Stimulated activated CD8-positive, alpha-beta memory T cell treated with anti-CD3 and anti-CD28 coated beads, Interleukin-7, amount 100 ng/mL, for 1 hour (primary cell): ENCODE results near the gene MSRB3.

Source experiments
- DNase-seq, 2 donors: peaks; one replicate each; pipeline ENCODE4 v3.0.0-alpha.2; 2020; ENCODE audit warnings: low read depth in 2 of 2

The MSRB3 gene

GRCh38 chr12:65325183-65325582 is 46.7 kb downstream of the MSRB3 start:
- no peak for DNase-seq

DNA sequence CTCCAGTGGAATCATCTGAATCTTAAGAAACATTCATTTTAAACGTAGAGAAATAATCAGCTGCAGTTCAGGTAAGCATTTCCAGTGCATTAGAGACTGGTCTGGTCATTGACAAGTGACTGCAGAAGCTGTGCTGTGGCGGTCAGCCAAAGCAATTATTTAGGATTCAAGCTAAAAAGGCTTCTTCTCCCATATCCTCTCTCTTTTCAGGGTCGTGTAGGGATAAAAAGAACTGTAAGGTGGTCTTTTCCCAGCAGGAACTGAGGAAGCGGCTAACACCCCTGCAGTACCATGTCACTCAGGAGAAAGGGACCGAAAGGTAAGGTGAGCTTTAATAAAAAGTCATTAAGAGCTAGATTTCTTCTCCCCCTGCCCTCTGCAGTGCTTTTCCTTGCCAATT is 48.1 kb downstream of the MSRB3 start:
- DNase-seq: no peak

DNA sequence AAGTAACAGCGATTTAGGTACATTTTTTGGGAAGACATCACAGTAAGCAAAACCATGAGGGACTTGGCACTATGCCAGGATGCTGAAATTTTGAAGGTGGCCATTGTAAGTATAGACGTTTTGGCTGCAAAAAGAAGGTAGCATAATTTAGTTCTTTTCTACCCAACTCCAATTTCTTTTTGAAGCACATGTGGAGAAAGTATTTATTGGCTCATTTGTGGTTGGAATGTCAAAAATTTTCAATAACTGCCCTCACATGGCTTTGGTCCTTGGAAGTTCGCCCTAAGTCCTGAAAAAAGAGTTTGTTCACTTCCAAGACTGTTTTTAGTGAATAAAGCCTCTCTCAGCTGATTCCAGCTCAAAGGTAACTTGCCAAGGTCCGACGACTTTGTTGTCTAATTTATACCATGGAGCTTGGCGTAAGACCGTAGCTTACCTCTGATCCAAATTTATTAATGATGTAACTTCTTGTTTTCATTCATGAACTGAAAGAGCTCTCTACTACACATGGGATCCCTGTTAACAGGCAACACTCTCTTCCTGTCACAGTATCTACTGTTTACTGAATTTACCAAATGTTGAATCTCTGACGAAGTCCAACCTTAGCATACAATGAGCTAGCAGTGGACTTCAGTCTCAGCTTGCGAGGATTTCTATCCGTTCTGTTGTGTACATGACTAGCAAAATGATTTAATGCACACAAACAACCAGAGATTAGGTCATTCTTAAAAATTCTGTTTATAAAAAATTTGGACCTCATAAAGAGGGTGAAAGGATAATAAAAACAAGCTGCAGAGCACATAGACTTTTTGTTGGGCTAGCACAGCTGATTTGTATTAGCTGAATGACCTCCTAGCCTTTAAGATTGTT is 49.0 kb downstream of the MSRB3 start:
- no peak for DNase-seq

DNA sequence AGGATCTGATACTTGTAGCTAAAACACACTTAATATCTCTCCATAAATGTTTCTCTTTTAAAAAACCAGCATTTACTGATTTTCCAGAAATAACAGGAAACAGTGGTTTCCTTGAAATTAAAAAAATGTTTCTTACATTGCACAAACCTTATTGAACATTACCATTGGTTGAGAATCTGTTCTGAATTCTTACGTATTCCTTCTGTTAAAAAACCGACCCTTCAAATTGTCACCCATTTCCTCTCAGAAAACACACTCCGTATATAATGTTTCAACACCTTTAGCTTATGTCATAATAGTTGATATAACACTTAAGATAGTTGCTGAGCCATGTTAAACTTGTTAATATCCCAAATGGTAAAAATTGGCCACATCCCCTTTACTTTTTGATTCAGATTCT is 51.2 kb downstream of the MSRB3 start:
- no peak for DNase-seq

DNA sequence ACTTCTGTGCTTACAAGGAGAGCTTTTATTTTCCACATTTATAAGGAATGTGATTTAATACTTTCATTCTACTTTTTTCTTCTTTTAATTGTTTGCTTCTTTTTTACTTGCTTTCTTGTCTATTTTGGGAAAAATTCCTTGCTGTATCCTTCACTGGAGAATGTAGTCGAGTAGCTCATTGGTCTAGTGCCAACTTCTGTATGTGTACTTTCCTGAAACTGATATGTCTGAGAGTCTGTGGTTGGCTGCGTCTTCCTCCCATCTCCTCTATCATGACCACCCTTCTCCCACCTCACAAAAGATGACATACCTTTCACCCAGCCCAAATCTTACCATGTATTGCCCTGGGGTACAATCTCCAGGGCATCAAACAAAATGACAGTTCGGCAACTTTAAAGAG is 51.8 kb downstream of the MSRB3 start:
- DNase-seq: no peak

GRCh38 chr12:65331456-65331855 is 53.0 kb downstream of the MSRB3 start:
- no peak for DNase-seq

DNA sequence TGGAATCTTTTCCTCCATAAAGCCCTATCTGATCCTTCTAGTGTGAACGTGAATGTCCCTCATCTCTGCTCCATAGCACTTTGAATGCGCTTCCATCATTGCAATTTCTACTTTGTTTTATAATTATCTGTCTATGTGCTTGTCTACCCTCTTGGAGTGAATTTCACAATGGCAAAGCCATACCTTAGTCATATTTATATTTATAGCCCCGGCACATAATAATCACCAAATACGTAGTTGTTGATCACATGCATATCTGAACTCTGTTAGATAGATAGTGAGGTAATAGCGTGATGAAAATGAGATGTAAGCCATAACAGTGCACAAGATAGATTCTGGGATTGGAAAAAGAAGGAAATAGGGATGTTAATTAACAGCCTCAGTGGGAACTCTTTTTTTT is 55.2 kb downstream of the MSRB3 start:
- no peak for DNase-seq

DNA sequence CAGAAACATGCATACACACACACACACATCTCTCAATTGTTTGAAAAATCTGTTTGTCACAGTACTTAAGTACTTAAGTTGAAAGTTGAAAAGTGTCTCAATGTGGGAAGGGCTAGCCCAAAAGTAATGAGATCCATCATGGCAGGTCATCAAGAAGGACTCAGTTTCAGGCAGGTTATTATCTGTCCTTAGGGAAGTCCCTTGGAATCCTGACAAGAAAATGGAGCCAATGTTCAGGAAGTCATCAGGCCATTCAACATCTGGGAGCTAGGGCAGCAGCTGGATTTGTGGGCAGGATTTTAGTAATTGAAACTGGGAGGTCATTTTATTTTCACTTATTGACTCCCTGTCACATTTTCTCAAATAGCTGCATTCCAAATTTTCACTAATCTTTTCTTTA is 56.0 kb downstream of the MSRB3 start:
- DNase-seq: no peak

DNA sequence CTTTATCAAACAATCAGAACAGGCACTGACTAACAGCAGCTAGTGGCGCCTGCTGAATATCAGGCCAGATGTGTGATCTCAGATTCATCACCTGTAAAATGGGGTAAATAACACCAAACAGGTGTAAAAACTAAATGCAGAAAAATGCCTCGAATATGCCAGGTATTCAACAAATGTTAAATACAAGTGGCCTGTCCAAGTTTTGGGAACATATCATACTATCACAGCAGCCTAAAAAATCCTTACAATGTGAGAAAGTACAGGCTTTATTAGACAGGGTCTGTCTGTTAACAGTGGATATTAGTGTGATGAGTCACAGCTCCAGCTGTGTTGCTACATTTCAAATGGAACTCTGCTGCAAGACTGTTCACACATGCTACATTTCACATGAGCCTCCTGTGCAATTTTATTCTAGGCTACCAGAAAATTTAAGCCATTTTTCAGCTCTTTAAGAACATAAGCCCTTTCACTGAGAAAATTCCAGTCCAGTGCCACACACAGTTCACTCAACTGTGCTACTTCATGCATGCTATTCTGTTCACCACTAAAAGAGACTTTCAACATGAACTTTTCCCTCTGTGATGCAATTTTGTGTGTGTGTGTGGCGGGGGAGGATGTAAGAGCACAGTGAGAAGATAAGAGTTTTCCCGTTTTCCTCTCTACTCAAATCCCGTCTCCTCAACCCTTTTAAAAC is 56.7 kb downstream of the MSRB3 start:
- no peak for DNase-seq

DNA sequence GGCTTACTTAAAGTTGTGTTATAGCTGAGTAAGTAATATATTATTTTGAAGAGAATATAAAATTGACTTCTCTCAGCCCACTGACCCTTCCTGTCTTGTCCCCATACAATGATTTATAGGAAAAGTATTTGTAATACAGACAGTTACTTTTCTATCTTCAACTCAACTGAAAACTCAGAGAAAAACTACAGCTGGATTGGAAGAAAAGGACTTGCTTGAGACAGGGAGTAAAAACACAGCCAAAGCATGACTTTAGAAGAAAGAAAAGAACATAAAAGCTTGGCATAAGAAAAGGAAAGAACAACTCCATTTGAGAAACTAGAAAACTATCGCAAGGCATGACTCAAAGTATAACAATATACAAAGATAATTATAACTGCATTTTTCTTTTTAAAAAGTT is 57.5 kb downstream of the MSRB3 start:
- no peak for DNase-seq

GRCh38 chr12:65339161-65339560 is 60.7 kb downstream of the MSRB3 start:
- DNase-seq: no peak

DNA sequence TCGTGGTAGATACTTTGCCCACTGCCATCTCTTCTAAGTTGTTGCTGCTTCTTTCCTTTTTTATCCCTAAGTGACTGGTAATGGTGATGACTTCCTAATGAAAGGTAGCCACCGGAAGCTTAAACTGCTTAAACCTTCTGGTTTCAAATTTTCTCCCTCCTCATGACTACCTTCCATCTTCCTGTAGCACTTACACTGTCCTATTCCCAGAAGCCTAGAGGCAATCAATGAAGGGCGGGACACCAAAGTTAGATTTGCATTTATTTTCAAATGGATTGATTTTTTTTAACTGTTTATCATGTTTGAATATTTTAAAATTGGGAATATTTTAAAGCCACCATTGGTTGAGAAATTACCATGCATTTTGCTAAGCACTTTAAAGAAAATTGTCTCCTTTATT is 64.7 kb downstream of the MSRB3 start:
- DNase-seq: no peak

- DNase-seq: no peak
Observed at GRCh38 chr12:65343801-65344200, 65.3 kb downstream of the MSRB3 start.

DNA sequence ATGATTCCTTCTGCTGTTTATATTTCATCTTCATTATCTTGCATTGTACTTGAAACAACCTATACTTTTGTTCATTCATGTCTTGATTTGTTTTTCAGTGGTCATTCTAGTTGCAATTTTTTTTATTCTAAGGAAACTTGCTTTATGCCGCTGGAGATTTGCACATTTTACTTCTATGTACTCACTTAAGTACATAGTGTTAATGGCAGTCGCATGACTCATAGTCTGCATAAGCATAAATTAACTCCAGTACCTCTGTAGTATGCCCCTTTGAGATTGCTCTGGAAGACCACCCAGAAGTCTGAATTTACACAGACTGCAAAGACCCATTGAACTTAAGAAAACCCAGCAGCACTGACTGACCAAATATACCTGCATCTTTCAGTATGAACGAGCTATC is 77.0 kb downstream of the MSRB3 start:
- no peak for DNase-seq

- no peak for DNase-seq
Observed at GRCh38 chr12:65362234-65363031, 84.0 kb downstream of the MSRB3 start.

- no peak for DNase-seq
Observed at GRCh38 chr12:65364046-65364445, 85.6 kb downstream of the MSRB3 start.

GRCh38 chr12:65367396-65367795 is 88.9 kb downstream of the MSRB3 start:
- no peak for DNase-seq

GRCh38 chr12:65368055-65368454 is 89.6 kb downstream of the MSRB3 start:
- no peak for DNase-seq

DNA sequence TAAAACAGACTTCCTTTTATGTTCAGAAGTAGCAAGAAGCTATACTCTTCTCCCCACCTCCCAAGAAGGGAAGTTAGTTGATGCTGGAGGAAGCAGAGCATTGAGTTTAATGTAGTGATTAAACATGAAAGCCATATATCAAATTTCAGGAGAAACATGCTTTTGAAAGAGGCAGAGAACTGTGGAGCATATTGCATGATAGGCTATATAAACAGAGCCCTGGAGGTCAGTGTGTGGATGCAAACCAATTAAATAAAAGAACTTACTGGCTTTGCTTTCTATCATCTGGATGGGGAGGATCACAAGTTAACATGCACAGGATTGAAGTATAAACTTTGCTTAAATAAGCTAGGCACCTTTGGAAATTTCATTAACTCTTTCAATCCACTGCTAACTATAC is 94.1 kb downstream of the MSRB3 start:
- no peak for DNase-seq

DNA sequence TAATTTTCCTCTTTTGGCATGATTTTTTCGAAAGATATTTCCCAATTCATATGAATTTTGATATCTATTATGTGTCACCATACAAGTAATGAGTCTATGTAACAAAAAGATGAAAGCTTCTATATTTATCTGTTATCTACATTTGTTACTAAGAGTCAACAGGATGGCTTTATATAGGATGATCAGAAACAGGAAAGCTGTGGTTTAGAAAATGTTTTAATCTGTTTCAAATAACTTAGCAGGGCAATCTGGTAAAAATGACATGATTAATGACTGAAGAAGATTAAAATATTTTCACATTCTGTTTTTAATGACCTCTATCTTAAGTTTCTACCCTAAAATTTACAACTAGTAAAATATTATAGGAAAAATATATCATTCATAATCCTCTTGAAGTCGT is 105.8 kb downstream of the MSRB3 start:
- DNase-seq: no peak

- no peak for DNase-seq
Observed at GRCh38 chr12:65387396-65387795, 108.9 kb downstream of the MSRB3 start.

GRCh38 chr12:65389436-65389835 is 111.0 kb downstream of the MSRB3 start:
- no peak for DNase-seq

- no peak for DNase-seq
Observed at GRCh38 chr12:65391711-65392110, 113.2 kb downstream of the MSRB3 start.
